Esophagus squamous epithelium (tissue), 5 donors: ENCODE results near the gene DOK4. TPM values are rescaled to one million over a fixed set of nuclear protein-coding genes. Genes with fewer than 3 reads are reported as not detected.

Experiments
- DNase-seq: peaks from one replicate; lab custom pipeline; 2025; lab: John Stamatoyannopoulos, UW
- H3K27ac ChIP-seq, 4 donors: fragments of 200-600 bp; sonication (generic); one replicate each; pipeline ENCODE4 v1.5.1; 2016 to 2019; ENCODE audit warnings: mild to moderate bottlenecking in 1 of 4
- H3K27me3 ChIP-seq, 4 donors: fragments of 200-600 bp; sonication (generic); 1 replicate in 3 of 4; 2 replicates in 1 of 4; pipeline versions ENCODE4 v1.5.1 to v1.6.0; 2017 to 2021; ENCODE audit warnings: antibody characterized with exemption in 1 of 4
- H3K36me3 ChIP-seq, 3 donors: fragments of 200-600 bp; sonication (generic); one replicate each; pipeline ENCODE4 v1.5.1; 2016 to 2019
- H3K4me1 ChIP-seq, 3 donors: fragments of 200-600 bp; sonication (generic); one replicate each; pipeline ENCODE4 v1.5.1; 2017 to 2019
- H3K4me3 ChIP-seq, 4 donors: fragments of 200-600 bp; sonication (generic); 1 replicate in 3 of 4; 2 replicates in 1 of 4; pipeline ENCODE4 v1.5.1; 2016 to 2019; ENCODE audit warnings: mild to moderate bottlenecking in 2 of 4, moderate library complexity in 1 of 4
- H3K9me3 ChIP-seq, 3 donors: fragments of 200-600 bp; sonication (generic); one replicate each; pipeline ENCODE4 v1.5.1; 2016 to 2019
- POLR2A ChIP-seq, 4 donors: fragments of 450-650 bp; IDR thresholded peaks; one replicate each; pipeline ENCODE4 v1.6.1; 2017; ENCODE audit warnings: antibody characterized with exemption in 4 of 4, mild to moderate bottlenecking in 4 of 4, moderate library complexity in 3 of 4
- WGBS, 2 donors: methylation state at CpG; one replicate each; pipeline ENCODE4 v1.1.5; 2018; 5-methylcytosine and 5-hydroxymethylcytosine counted together
- intact Hi-C: fragments of 100-400 bp; cut with DNase I; formaldehyde crosslinking; loops from one replicate; pipeline ENCODE4 v1.15.0; 2022
- total RNA-seq, 4 donors: library from RNA; depleted of rRNA; stranded (reverse); fragments of >200 nt; gene quantifications; one replicate each; pipeline ENCODE4 v1.1.0, GENCODE V29; 2016
- TF ChIP-seq, protein P1 (sequence below), 6 experiments: fragments of 450-650 bp in 4 of 6; fragments of 200-600 bp in 2 of 6; sonication (generic) in 2 of 6; IDR thresholded peaks; one replicate each; pipeline ENCODE4 v1.5.1; 2016 to 2019; ENCODE audit warnings: antibody characterized with exemption in 6 of 6, mild to moderate bottlenecking in 4 of 6, moderate library complexity in 4 of 6
- donor health status: DM: yes; HTN: yes; CAD: no.

DOK4 gene
- total RNA-seq, 4 donors from 2014 or later, result 20.7 to 42.7 (median 28.8) TPM

DNA sequence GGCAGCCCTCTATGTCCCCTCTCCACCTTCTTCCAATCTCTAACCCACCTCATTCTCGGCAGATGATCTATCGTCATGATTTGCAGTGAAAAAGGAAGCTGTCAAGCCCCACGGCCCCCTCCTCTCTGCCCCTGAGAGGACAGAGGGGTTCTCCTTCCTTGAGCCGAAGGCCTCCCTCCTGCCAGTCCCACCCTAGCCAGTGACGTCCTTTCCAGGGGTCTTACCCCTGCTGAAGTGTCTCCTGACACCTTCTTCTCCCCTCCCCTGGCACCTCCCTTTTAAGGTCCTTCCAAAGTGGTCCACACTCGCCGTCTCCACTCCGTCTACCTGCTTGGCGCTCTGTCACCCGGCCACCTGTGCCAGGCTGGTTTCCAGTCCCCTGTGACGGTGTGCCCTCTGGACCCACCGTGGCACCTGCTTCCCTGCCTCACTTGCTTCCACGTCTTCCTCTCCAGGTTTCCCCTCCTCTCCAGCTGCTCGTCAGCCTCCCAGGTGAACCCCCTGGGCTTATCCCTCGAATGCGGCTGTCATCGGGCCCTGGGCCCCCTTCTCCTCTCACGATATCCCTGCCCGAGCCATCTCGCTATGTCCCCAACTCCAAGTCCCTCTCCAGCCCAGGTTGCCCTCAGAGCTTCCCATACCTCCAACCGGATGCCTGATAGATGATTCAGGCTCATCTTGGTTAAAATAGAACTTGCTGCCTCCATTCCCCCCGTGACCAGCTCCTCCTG is 44.4 kb upstream of the DOK4 start:
- Histone ChIP-seq H3K9me3 (no peaks in the 10 kb centered on the region), H3K36me3 (peaks cover 0 to 24% (median 0%) of the 10 kb centered on the region in 3 donors), H3K27ac (peak overlapping the region; percentile 47 to 87 (median 78)), H3K27me3 (no peaks in the 10 kb centered on the region), H3K4me3 (no peak overlapping the region), H3K4me1 (peaks cover 28 to 68% (median 52%) of the 10 kb centered on the region in 3 donors)
- no peak for DNase-seq
- WGBS, 2 donors, result 75 to 80% methylated on average over 20 of the region's 22 CpGs
- TF ChIP-seq, protein P1, sequence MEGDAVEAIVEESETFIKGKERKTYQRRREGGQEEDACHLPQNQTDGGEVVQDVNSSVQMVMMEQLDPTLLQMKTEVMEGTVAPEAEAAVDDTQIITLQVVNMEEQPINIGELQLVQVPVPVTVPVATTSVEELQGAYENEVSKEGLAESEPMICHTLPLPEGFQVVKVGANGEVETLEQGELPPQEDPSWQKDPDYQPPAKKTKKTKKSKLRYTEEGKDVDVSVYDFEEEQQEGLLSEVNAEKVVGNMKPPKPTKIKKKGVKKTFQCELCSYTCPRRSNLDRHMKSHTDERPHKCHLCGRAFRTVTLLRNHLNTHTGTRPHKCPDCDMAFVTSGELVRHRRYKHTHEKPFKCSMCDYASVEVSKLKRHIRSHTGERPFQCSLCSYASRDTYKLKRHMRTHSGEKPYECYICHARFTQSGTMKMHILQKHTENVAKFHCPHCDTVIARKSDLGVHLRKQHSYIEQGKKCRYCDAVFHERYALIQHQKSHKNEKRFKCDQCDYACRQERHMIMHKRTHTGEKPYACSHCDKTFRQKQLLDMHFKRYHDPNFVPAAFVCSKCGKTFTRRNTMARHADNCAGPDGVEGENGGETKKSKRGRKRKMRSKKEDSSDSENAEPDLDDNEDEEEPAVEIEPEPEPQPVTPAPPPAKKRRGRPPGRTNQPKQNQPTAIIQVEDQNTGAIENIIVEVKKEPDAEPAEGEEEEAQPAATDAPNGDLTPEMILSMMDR (IDR thresholded peaks at IDR 0.05), result no peak
- TF ChIP-seq POLR2A (IDR thresholded peaks at IDR 0.05), result no peak
- intact Hi-C loops, result no loop called here

DNA sequence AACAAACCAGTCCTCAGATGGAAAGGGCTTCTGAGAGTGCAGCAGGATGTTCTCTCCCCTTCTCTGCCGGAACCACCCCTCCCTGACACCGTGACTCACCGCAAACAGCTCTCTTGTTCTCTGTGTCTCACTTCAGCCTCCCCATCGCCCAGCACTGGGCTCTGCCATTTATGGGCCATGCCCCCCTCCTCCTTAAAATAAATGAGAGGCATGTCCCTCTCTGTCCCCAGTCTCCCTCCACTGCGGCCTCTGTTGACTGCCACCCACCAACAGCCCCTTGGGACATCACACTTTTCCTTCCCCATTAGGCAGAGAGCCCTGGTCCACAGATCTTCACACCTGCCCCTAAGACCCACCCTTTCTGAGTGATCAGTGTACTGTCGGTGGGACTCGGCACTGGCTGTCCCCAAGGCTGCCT is 43.8 kb upstream of the DOK4 start:
- TF ChIP-seq, protein P1 (IDR thresholded peaks at IDR 0.05), result no peak
- peak in 1 of 4 donors; percentile 7 for TF ChIP-seq POLR2A (IDR thresholded peaks at IDR 0.05)
- Histone ChIP-seq H3K27ac (peak overlapping the region; percentile 47 to 87 (median 78)), H3K27me3 (no peaks in the 10 kb centered on the region), H3K4me1 (peaks cover 22 to 62% (median 47%) of the 10 kb centered on the region in 3 donors), H3K4me3 (no peak overlapping the region), H3K36me3 (peaks cover 0 to 24% (median 0%) of the 10 kb centered on the region in 3 donors), H3K9me3 (no peaks in the 10 kb centered on the region)
- DNase-seq, result no peak
- 25 to 31% methylated on average over 7 of the region's 7 CpGs for WGBS, 2 donors
- intact Hi-C loops, result no loop called here

DNA sequence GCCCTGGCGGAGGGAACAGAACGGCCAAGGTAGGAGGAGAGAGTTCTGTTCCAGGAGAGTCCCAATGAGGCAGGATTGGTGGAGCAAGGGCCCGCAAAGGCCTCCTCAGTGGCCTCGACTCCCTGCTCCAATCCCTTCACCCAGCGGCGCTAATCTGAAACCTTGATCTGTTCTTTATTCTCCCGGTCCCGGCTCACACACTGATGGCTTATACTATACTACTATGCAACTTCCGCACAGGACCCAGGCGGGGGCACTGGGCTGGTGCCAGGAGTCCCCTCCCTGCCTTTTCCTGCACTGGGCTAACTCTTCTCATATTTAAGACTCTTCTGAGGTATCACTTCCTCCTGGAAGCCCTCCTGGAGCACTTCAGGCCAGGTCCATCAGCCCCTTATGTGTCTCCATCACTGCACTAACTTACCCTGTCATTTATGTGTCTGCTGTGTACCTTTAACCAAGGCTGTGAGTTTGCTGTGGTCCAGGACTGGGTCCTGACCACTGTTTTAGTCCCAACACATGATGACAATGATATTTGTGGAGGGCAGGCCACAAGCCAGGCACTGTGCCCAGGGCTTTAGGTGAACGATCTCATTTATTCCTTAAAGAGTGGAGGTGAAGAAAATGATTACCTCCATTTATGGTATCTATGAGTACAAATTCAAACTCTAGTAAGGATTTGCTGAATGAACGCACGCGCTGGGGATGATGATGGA is 43.3 kb upstream of the DOK4 start:
- intact Hi-C loops, result loop anchor here (10.0 kb wide), 2 partner anchors 55 to 225 kb away; no protein-coding TSS in a partner anchor
- Histone ChIP-seq H3K4me1 (peaks cover 18 to 57% (median 41%) of the 10 kb centered on the region in 3 donors), H3K4me3 (no peak overlapping the region), H3K27me3 (no peaks in the 10 kb centered on the region), H3K27ac (peak overlapping the region in 3 of 4 donors; percentile 75 to 87 (median 82)), H3K9me3 (no peaks in the 10 kb centered on the region), H3K36me3 (peaks cover 0 to 24% (median 0%) of the 10 kb centered on the region in 3 donors)
- no peak for TF ChIP-seq POLR2A (IDR thresholded peaks at IDR 0.05)
- TF ChIP-seq, protein P1 (IDR thresholded peaks at IDR 0.05), result no peak
- WGBS, 2 donors, result 76 to 78% methylated on average over 12 to 13 of the region's 14 CpGs
- DNase-seq, result no peak

DNA sequence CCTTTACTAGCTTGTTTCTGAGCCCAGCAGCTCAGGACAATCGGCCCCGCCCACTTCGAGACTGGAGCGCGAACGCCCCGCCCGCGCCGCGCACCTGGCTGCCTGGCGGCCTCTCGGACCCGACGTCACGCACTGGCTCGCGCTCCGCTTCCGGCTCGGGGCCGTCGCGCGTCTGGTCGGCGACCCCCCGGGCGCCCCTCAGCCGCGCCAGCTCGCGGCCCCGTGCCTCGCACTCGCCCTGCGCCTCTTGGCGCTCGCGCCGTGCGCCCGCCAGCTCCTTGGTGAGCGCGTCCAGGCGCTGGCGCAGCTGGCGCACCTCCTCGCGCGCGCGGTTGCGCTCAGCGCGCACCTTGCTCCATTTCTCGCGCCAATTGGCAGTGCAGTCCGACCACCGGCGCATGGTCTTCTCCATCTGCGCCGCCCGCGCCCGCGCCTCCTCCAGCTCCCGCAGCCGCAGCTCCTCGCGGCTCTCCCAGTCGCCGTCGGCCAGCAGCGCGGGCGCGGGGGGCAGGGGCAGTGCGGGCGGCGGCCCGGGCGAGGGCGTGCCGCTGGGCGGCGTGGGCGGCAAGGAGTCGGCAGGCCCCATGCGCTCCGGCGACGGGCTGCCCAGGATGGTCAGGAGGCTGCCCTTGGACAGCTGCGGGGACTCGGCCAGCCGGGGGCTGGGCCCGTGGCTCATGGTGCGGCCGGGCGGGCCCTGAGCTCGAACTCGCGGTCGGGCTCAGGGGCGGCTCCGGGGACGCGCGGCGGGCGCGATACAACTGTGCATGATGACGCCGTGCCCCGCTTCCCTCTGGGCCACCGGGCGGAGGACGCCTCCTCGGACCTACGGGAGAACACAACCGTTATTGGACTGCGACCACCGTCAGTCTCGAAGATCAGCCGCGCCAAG is 42.5 kb upstream of the DOK4 start:
- no peak for DNase-seq
- TF ChIP-seq POLR2A (IDR thresholded peaks at IDR 0.05), result no peak
- TF ChIP-seq, protein P1 (IDR thresholded peaks at IDR 0.05), result no peak
- peak overlapping the region; percentile 24 to 48 (median 34) for H3K4me3 ChIP-seq
- 78 to 82% methylated on average over 33 to 79 of the region's 126 CpGs for WGBS, 2 donors
- H3K27me3 ChIP-seq, result no peaks in the 10 kb centered on the region
- H3K36me3 ChIP-seq, result peaks cover 0 to 24% (median 0%) of the 10 kb centered on the region in 3 donors
- intact Hi-C loops, result loop anchor here (10.0 kb wide), 2 partner anchors 54 to 224 kb away; no protein-coding TSS in a partner anchor
- H3K4me1 ChIP-seq, result peaks cover 10 to 49% (median 33%) of the 10 kb centered on the region in 3 donors
- H3K9me3 ChIP-seq, result no peaks in the 10 kb centered on the region
- peak overlapping the region in 2 of 4 donors; percentile 82 to 87 for H3K27ac ChIP-seq
